Stimulated activated CD4-positive, alpha-beta T cell treated with anti-CD3 and anti-CD28 coated beads, Interleukin-4, amount 100 ng/mL, for 4 hours (primary cell): ENCODE measurements around the gene ACER2.
A peak's percentile ranks its signal among the peaks of the same experiment; 100 is the strongest.
"Not testable (repeated sequence)": the region's sequence is repeated elsewhere in the genome, so short reads cannot be mapped to it uniquely, and the experiment has no call there.

Source experiments
- DNase-seq, 2 experiments: peaks; one replicate each; pipeline ENCODE4 v3.0.0-alpha.2; 2020

The ACER2 gene

DNA sequence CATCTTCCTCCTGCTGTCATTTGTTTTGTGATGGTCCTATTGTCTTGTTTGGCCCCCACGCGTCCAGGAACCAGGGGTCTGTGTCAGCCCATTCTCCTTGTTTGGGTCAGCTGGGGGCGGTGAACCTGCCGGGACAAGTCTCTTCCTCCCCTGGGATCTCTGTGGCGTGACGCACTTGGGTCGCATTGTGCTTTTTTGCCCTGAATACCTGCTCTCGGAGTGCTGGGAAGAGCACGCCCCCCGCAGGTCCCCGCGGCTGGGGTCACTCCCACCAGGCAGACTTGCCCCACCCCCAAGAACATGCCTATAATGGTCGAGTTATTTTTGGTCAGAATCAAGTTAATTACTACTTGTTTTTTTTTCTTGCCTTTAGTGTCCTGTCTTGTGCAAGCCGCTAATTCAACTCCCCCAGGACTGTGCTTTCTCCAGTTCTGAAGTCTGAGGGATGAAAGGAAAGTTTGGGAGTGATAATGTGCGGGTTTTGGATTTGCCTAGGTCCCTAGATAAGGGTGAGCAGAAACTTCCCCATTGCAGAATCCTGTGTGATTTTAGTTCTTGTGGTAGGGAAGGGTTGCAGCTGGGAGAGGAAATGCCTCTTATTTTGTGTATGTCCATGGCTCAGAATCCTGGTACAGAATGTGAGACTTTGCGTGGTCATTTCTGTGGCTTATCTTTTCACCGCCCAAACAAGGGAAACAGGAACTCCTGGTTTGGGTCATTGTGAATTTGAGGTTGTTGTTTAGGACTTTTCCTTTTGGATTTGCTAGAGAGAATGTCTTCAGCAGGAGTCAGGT is 789 bp downstream of the ACER2 start:
- DNase-seq: peak in 1 of 2 experiments; percentile 4

DNA sequence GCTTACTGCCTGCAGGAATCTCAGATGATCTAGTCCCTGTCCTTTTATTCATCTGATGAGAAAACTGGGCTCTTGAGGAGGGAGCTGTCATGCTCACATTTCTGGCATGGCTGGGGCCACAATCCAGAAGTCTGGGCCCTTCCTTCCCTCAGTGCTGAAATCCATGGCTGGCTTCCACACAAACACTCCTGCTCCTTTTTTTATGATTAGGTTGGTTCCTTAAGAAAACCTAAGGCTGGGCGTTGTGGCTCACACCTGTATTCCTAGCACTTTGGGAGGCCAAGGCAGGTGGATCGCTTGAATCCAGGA is 1.3 kb downstream of the ACER2 start:
- DNase-seq: no peak

DNA sequence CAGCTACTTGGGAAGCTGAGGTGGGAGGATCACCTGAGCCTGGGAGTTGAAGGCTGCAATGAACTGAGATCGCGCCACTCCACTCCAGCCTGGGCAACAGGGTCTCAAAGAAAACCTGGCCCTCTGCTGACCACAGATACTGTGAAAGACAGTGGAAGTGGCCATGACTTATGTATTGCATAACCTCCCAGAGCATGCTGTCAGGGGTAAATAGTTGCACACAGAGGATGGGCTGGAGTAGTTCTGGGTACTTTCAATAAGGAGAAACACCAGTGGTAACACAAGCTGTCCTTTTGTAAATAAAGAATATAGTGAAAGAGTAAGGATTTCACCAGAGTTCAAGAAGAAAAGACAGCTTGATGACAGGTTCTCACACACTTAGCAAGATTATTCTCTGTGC is 1.8 kb downstream of the ACER2 start:
- DNase-seq: no peak

DNA sequence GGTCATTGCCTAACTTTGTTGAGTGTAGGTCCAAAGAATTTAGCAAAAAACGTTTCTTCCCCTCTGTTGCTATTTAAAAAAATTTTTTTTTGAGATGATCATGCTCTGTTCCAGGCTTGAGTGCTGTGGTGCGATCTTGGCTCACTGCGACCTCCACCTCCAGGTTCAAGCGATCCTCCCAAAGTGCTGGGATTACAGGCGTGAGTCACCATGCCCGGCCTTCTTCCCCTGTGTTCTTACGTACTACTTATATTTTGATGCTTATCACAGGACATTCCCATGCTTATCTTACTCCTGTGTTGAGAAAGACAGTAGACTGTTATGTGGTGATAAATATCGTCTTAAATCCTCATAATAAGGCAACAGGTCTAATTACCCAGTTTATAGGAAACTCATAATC is 2.5 kb downstream of the ACER2 start:
- no peak for DNase-seq

DNA sequence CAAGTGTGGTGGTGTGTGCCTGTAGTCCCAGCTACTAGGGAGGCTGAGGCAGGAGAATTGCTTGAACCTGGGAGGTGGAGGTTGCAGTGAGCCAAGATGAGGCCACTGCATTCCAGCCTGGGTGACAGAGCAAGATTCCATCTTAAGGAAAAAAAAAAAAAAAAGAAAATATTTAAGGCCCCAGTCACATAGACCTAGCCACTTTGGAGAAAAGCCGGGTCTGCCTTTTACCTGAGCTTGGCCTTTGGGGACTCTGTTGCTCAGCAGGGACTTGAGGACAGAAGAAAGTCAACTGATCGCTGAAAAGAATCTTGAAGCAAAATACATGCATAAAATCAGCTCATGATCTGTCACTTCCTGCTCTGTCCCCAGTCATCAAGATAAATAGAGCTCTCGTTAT is 4.6 kb downstream of the ACER2 start:
- DNase-seq: not testable (repeated sequence)

DNA sequence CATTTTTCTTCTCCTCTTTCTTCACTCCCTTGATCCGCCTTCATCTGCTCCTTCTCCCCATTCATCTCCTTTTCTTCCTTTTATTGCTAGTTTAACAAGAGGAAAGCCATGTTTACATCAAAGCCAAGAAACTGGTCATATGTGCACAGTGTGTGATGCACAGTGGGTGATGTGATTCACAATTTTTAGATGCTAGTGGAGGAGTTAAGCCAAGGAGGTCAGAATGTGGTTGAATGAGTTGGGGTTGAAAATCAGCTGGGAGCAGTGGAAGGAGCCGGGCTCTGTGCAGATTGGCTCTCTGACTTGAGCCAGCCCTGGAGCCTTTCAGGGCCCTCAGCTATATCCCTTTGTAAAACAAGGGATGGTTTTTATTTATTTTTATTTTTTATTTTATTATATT is 7.3 kb downstream of the ACER2 start:
- DNase-seq: no peak

DNA sequence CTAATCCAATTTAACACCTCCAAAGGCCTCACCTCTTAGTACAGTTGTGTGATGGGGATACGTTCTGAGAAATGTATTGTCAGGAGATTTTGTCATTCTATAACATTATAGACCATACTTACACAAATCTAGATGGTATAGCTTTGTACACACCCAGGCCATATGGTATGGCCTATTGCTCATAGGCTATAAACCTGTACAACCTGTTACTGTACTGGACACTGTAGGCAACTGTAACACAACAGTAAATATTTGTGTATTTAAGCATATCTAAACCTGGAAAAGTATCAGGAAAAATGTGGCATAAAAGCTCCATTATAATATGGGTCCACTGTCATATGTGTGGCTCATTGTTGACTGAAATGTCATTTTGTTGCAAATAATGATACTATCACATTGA is 12.1 kb downstream of the ACER2 start:
- no peak for DNase-seq

DNA sequence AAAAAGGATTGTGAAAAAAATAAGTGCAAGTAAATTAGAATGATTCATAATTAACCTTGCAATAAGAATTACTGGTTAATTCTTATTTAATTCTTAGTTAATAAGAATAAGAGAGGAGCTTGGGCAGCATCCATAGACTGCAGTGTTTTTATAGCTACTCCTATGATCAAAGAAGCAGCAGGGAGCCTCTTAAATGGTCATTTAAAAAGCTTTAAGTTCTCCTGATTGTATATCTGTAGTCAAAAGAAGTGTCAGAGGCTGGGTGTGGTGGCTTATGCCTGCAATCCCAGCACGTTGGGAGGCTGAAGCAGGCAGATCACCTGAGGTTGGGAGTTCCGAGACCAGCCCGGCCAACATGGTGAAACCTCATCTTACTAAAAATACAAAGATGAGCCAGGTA is 14.4 kb downstream of the ACER2 start:
- DNase-seq: no peak

DNA sequence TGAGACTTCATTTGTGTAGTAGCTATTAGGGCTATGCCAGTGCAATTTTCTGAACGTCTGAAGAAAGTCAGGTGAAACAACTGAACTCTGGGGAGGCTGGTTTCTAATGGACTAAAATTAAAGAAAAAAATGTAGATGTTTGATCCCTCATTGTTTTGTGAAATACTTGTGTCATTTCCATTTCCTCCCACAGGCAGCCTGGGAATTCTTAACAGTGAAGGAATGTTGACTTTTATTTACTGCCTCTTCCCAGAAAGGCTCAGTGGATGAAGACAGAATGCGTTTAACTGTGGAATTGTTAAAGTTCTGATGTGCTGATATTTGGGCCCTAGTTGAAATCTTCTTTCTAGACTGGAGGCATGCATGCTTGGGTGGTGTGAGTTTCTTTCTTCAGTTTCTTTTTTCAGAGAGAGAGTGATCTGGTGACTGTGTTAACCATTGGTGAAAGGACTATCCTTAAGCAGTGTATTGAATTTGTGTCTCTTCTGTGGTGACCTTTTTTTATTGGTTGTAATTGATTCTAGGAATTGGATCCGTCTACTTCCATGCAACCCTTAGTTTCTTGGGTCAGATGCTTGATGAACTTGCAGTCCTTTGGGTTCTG is 15.5 kb downstream of the ACER2 start:
- no peak for DNase-seq

DNA sequence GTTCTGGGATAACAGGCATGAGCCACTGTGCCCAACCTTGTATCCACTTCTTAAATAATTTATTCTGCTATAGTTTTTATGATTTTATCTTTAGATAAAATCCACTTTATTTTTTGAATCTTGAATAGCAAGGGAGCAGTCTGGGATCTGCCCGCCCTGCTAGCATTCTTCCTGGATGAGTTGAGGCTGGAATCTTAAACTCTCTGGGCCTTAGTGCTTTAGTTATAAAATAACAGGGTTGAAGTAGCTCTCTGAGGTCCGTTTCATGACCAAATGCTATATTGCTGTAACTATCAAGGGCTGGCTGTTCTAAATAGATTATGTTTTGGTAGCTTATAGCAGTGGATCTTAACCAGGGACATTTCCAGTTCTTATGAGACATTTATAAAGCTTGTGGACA is 20.8 kb downstream of the ACER2 start:
- DNase-seq: no peak

DNA sequence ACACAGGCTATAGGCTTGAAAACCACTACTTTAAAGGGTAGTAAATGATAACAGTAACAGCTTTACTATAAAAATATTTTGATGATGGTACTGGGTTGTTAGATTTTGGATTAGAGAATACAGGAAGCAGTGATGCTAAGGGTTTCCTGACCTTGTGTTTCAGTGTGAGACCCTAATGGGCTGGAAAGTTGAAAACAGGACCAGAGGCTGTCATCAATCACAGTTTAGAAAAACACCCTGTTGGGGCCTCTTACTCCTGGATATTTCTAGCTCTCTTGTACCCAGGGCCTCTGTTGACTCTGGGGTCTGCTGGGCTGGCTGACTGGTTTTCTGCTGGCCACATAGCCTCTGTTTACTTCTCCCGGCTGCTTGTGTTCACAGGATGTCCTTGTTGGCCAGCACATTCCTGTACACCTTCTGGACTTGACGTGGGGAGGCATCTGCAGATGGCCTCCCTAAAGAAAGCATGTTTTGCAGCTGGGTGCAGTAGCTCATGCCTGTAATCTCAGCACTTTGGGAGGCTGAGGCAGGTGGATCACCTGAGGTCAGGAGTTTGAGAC is 21.5 kb downstream of the ACER2 start:
- no peak for DNase-seq

DNA sequence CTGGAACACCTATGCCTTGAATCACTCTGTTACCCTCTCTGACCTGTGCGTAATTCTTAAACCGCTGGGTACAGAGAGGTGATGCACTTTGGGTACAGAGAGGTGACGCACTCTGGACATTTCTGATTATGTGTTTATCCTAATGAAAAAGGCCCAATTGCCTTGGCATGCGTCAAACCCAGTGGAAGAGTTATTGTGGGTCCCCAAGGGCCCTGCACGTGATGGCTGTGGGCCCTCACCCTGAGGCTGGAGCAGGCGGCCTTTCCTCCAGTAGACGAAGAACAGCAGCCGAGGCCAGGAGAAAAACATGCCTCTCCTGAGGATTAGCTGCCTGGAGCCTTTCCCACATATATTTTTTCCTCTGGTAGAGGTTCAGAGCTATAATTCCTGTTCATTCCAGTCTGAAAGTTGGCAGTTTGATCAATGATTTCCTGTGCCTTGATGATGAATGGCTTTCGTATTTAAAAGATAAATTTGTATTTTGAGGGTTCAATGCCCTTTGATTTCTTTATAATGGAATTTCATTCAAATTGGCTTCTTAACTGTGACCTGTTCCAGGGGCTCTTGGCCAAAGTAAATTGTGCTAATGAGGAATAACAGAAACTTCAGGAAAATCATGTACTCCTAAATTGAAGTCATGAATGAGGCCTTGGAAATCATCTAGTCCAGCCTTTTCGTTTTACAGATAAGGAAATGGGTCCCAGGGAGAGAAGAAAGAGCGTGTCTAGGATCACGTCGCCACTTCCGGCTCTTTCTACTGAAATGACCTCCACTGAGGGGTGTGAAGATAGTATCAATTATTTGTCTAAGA is 22.8 kb downstream of the ACER2 start:
- DNase-seq: no peak

DNA sequence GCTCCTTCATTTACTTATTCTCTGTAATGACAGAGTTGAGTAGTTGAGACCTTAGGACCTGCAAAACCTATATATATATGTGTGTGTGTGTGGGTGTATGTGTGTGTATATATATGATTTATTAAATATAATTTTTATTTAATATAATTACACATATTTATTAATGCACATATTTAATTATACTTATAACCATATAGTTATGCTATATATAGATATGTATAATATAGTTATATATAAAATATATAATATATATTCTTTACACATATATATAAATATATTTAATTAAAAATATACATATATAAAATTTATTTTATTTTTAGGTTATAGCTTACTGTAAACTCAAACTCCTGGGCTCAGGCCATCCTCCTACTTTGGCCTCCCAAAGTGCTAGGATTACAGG is 23.7 kb downstream of the ACER2 start:
- no peak for DNase-seq

DNA sequence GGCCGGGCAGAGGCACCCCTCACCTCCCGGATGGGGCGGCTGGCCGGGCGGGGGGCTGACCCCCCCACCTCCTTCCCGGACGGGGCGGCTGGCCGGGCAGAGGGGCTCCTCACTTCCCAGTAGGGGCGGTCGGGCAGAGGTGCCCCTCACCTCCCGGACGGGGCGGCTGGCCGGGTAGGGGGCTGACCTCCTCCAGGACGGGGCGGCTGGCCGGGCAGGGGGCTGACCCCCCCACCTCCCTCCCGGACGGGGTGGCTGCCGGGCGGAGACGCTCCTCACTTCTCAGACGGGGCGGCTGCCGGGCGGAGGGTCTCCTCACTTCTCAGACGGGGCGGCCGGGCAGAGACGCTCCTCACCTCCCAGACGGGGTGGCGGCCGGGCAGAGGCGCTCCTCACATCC is 24.9 kb downstream of the ACER2 start:
- DNase-seq: not testable (repeated sequence)

DNA sequence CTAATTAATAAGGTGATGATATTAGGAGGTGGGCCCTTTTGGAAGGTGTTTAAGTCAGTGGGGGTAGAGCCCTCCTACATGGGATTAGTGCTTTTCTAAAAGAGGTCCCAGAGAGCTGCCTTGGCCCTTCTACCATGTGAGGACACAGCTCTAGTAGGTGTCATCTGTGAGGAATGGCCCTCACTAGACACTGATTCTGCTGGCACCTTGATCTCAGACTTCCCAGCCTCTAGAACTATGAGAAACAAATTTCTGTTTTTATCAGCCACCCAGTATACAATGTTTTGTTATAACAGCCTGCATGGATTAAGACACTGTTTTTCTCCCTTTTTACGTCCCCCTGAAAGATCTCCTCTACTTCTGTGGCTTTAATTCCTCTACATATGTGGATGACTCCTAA is 31.6 kb downstream of the ACER2 start:
- no peak for DNase-seq

DNA sequence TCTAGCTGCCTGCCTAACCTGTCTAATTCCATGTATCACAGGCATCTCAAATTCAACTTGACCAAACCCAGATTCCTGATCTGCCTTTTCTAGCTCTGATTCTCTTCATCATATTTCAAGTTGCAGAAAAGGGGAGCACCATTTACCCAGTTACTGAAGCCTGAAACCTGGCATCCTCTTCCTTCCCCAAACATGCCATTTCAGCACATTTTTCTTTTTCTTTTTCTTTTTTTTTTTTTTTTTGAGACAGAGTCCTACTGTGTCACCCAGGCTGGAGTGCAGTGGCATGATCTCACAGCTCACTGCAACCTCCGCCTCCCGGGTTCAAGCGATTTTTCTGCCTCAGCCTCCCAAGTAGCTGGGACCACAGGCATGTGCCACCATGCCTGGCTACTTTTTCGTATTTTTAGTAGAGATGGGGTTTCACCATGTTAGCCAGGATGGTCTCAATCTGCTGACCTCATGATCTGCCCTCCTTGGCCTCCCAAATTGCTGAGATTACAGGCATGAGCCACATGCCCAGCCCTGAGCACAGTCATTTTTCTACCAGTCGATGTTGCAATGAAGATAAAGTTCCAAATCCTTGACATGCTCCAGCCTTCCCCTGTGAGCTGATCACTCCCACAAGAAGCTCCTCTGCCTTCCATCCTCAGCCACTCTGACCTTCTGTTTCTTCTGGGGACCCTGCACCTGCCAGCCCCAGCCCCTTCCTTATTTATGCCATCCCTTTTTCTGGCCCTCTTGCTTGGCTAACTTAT is 32.2 kb downstream of the ACER2 start:
- no peak for DNase-seq

DNA sequence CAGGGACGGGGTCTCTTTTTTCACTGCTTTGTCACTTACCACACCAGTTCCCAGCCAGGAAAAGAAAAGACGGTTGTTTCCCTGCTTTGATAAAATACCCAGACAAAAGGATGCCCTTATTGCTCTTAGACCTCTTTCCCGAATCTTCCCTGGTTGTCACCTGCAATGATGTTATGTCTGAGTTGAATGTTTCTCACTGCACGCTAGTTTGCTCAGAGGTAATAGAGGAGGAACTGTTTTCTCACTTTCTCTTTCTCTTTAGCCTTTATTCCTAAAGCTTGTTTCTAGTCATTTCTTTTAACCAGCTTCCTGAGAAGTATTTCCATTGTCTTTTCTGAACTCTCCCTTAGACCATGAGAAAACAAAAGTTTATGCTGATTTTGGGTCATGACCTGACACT is 32.9 kb downstream of the ACER2 start:
- no peak for DNase-seq

DNA sequence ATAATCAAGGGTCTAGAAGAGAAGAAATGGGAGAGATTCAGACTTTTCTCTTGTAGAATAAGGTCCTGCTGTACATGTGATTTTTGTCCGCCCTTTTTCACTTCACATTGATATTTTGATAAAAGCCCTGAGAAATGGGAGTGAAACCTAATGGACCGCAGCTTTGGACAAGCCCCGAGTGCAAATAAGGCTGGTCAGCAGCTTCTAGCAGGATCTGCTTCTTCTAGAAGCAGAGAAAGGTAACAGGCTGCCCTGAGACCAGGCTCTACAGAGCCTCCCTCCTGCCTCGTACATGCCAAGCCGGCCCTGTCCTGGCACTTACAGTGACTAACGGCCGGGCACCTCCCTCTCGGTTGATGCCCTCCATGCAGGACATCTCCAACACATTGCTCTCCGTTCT is 33.4 kb downstream of the ACER2 start:
- no peak for DNase-seq

DNA sequence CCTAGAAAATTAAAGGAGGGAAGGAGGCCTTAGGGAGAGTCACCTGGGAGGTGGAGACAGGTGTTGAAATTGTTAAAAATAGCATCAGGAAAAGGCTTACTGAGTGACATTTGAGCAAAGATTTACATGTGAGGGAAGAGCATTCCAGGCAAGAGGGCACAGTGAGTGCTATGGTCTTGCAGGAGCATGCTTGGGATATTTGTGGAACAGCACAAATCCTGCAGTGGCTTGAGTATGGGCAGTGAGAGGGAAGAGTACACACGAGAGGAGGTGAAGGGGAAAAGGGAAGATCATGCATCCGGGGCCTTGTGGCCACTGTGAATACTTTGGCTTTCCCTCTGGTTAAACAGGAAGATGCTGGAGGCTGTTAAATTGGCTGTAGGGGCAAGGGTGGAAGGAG is 36.6 kb downstream of the ACER2 start:
- no peak for DNase-seq

DNA sequence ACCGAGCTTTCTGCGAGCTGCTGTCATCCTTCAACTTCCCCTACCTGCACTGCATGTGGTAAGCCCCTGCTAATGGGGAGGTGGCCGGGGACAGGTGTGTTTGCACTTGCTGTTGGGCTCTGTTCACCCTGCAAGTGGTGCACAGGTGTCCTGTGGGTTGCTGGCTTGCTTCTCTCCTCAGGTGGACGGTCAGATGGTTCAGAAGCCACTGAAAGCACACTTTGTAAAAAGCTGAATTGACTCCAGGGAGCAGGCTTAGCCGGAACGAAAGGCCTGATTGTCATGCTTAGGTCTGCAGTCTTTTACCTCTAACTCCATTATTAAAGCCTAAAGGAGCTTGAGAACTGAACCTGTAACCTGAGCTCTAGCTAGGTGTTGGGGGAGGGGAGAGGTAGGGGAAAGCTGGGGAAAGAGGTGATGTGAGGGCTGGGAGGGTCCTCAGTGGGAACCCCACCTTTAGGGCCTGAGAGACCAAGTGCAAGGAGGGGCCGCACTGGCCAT is 37.6 kb downstream of the ACER2 start:
- DNase-seq: no peak

DNA sequence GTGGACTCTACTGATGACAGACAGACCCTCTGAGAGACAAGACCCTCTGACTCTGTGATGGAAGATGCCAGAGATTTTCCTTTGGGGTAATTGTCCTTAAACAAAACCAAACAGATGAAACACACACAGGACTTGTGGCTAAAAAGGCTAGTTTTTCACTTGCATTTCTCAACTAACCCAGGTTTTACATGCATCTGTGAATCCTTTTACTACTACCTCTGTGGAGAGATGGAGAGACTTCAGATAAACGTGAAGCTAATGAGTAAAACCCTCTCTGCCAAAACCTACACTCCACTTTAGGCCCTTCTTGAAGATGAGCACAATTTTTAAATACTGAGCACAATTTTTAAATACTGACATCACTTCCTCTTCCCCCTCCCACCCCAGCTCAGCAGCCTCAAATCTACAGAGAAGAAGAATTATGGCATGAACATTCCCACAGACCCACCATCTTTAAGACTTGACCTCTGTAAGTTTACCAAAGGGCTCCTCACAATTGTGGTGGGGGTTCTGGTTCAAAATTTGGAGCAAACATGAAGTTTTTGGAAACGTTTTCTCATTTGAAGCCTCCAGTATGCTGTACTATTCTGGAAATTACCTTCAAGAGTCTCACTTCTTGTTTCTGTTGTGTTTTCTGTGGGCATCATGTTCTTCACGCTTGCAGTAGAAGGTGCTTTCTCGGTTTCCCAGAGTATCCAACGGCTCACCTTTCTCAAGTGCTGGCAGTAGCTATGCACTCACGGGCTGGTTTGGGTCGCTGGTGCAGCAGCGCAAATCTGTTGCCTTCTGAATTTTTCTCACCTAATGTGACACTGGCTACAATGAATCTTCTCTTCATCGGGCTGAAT is 42.7 kb downstream of the ACER2 start:
- DNase-seq: no peak

DNA sequence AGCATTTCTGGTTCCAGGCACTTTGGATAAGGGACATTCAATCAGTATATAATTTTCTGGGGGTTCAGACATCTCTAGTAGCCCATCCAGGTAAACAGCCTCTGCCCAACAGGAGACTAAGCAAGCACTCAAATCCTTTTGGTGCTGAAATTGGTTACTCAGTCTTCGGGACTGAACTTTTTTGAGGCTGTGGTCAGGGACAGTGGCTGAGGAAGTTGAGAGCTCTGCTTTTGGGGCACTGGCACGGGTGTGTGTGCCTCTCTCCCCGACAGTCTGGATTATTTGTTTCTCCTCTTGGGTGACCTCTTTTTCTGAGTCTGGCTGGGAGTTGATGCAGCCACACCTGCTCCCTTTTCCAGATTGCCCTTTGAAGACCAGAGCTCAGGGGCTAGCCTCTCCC is 47.6 kb downstream of the ACER2 start:
- DNase-seq: no peak
